LNCaP clone FGC (cell line): ENCODE data around the gene CMAS.
"Not testable (repeated sequence)": the region's sequence is repeated elsewhere in the genome, so short reads cannot be mapped to it uniquely, and the experiment has no call there.

ENCODE experiments used
- DNase-seq: peaks from one replicate; pipeline ENCODE4 v3.0.0-alpha.2; 2011; ENCODE audit warnings: low read depth
- H3K4me3 ChIP-seq: 2 replicates; pipeline ENCODE4 v1.5.1; 2011; ENCODE audit warnings: mild to moderate bottlenecking, low read depth, low read length, control low read depth
- TF ChIP-seq, protein P1 (sequence below): IDR thresholded peaks from 2 replicates; pipeline ENCODE4 v1.5.1; 2012; ENCODE audit warnings: mild to moderate bottlenecking; ENCODE audit not compliant: control insufficient read depth, insufficient read depth; ENCODE audit errors: extremely low read depth

The CMAS gene

DNA sequence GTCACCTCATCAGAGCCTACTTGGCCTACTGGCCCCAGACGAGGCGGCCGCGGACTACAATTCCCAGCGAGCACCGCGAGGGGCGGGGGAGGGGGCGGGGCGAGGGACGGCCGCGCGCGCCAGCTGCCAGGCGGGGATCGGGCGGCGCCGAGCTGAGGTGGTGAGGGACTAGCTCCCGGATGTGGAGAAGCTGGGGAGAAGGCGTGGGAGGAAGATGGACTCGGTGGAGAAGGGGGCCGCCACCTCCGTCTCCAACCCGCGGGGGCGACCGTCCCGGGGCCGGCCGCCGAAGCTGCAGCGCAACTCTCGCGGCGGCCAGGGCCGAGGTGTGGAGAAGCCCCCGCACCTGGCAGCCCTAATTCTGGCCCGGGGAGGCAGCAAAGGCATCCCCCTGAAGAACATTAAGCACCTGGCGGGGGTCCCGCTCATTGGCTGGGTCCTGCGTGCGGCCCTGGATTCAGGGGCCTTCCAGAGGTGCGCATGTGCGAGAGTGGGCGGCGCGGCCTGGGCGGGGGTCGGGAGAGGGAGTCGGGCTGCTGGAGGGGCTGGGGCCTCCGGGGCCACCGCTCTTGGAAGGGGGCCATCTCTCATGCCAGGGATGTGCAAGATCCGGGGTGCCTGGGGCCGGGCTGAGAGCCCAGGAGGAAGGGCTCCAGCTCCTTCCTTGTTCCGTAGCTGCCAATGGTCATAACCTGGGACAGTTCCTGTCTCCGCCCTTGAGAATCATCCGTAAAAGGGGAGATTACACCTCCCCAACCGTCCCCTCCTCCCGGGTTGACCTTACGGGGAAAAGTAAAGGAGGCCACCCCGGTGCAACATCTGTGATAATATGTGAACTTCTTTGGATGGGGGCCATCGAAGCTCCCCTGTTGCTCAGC, at the start of gene CMAS:
Gene CMAS, plus strand, starts transcription at position 129 of the 878 bp plus-strand sequence. Its CDS starts 86 bp downstream, at position 215.
- TF ChIP-seq, protein P1, sequence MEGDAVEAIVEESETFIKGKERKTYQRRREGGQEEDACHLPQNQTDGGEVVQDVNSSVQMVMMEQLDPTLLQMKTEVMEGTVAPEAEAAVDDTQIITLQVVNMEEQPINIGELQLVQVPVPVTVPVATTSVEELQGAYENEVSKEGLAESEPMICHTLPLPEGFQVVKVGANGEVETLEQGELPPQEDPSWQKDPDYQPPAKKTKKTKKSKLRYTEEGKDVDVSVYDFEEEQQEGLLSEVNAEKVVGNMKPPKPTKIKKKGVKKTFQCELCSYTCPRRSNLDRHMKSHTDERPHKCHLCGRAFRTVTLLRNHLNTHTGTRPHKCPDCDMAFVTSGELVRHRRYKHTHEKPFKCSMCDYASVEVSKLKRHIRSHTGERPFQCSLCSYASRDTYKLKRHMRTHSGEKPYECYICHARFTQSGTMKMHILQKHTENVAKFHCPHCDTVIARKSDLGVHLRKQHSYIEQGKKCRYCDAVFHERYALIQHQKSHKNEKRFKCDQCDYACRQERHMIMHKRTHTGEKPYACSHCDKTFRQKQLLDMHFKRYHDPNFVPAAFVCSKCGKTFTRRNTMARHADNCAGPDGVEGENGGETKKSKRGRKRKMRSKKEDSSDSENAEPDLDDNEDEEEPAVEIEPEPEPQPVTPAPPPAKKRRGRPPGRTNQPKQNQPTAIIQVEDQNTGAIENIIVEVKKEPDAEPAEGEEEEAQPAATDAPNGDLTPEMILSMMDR, result no peak
- DNase-seq, result no peak

DNA sequence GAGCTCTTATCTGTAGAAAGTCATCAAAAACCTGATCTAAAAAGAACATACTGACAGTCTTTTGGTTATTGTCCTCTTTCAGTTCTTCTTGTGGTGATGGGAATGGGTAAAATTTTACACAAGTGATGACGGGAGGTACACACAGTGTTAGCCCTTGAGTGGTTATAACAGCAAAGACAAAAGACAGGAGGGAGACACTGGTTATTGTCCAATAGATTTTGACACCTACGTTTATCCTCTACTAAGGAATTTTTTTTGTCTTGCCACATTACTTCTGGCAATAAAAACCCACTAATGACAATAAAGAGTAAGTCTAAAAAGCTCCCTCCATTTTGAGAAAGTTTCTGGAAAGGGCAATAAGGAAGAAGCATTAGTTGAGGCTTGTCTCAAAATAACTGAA, 47.7 kb upstream of the CMAS start:
- TF ChIP-seq, protein P1, result no peak
- DNase-seq, result no peak
- no peak overlapping the region for H3K4me3 ChIP-seq

More for the DNA sequence above, at the start of gene CMAS:
- H3K4me3 ChIP-seq, result peak within 1 kb of the TSS; percentile 86

DNA sequence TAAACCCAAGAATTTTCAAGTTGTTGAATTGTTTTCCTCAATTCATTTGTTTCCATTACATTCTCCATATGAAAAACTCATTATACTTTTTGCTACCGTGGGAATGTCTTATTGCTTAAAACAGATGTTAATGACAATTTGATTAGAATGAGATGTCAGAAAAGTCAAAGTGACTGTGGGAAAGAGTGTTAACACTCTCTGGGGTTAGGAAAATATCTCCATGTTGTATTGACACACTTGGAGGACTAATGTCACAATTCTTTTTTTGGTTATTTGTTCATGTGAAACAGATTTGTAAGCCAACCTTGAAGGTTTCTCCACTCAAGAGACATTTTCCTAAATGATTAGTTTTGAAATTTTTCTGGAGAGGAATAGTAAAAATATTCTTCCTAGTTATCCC, 47.2 kb upstream of the CMAS start:
- no peak overlapping the region for H3K4me3 ChIP-seq
- DNase-seq, result no peak
- TF ChIP-seq, protein P1, result no peak

DNA sequence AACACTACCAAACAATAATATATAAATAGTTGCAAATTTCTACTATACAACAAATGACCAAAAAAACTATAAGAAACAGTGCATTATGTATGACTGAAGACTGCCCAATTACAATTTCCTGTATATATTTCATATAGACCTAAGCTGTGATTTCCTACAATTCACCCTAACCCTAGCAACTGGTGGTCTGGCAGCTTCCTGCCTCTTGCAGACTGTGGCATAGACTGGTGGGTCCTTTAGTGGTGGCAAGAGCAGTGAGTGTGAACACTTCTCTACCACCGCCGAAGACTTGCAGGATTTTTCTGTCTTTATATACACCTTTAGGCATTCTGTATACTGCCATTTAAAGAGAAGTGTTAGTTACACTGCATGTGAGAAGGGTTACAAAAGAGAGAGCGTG, 43.6 kb upstream of the CMAS start:
- no peak for DNase-seq
- TF ChIP-seq, protein P1, result no peak
- H3K4me3 ChIP-seq, result no peak overlapping the region

DNA sequence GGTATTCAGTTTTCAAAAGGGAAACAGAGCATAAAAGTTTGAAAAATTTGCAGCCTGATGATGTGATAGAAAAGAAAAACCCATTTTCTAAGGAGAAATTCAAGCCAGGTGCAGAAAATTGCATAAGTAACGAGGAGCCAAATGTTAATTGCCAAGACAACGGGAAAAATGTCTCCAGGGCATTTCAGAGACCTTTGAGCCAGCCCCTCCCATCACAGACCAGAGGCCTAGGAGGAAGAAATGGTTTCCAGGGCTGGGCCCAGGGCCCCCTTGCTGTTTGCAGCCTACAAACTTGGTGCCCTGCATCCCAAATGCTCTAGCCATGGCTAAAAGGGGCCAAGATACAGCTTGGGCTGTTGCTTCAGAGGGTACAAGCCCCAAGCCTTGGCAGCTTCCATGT, 38.2 kb upstream of the CMAS start:
- H3K4me3 ChIP-seq, DNase-seq: not testable (repeated sequence)

DNA sequence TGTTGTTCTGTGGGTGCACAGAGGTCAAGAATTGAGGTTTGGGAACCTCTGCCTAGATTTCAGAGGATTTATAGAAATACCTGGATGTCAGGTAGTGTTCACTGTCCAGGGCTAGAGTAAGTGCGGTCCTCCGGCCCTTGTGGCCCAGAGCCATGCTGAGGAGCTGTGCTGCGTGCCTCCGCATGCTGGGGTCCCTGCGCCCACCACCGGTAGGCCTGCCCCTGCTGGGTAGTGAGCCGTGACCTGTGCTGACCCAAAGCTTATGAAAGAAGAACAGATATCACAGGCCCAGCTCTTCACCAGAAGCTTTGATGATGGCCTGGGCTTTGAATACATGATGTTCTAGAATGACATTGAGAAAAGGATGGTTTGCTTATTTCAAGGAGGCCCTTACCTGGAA, 37.8 kb upstream of the CMAS start:
- TF ChIP-seq, protein P1, result no peak

DNA sequence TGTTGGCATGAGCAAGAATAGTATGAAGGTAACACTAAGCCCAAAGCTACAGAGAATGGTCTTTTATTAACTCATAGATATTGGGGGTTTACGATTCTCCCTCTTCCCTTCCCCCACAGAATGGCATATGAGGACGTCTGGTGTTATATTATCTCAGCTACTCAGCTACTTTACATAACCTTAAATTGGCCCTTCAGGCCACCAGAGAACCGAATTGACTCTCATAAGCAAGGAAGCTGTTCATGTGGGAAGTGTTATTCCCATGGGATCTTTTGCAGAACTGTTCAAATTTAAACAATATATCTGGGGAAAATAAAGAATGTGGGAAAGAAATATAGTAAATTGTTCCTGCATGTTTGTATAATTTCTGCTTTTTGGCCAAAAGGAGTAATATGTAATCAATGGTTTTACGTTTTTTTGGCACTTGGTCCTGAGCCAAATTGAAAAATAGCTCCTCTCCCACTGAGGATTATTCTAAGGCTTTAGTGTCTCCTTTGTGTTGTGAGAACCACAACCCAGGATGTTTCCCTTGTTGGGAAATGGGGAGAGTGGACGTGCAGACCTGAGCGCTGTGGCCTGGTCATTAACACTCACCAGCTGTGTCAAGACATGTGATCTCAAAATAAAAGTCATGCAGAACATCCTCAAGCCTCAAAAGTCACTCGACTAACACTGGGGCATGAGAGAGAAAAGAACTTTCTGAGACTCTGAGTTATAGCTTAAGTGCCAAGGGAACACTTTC, 31.8 kb upstream of the CMAS start:
- H3K4me3 ChIP-seq, result no peak overlapping the region
- no peak for DNase-seq
- TF ChIP-seq, protein P1, result no peak

More for the DNA sequence above, 37.8 kb upstream of the CMAS start:
- H3K4me3 ChIP-seq, result no peak overlapping the region
- DNase-seq, result no peak
